HG02870 (cell line): ENCODE data around the gene GALNT2.

ENCODE experiments used
- ATAC-seq: cut with Tn5 transposase; IDR thresholded peaks from one replicate; pipeline ENCODE4 v1.9.1; 2021; ENCODE audit warnings: mild to moderate bottlenecking, moderate library complexity; ENCODE audit not compliant: unreplicated experiment

The GALNT2 gene

GRCh38 chr1:230226007-230226800 is 159.2 kb downstream of the GALNT2 start:
- no peak for ATAC-seq

- no peak for ATAC-seq
These were observed 159.8 kb downstream of the GALNT2 start for GRCh38 chr1:230226814-230227213.

- no peak for ATAC-seq
These were observed 161.3 kb downstream of the GALNT2 start for GRCh38 chr1:230228236-230228897.

- no peak for ATAC-seq
These were observed 163.2 kb downstream of the GALNT2 start for GRCh38 chr1:230230273-230230672.

GRCh38 chr1:230230948-230231773 is 164.1 kb downstream of the GALNT2 start:
- no peak for ATAC-seq

GRCh38 chr1:230231774-230232145 is 164.7 kb downstream of the GALNT2 start:
- no peak for ATAC-seq

GRCh38 chr1:230232371-230232771 is 165.3 kb downstream of the GALNT2 start:
- no peak for ATAC-seq

- no peak for ATAC-seq
These were observed 166.7 kb downstream of the GALNT2 start for GRCh38 chr1:230233786-230234185.

GRCh38 chr1:230235876-230236275 is 168.8 kb downstream of the GALNT2 start:
- no peak for ATAC-seq

- ATAC-seq: no peak
These were observed 169.4 kb downstream of the GALNT2 start for GRCh38 chr1:230236301-230237008.

GRCh38 chr1:230237009-230237370 is 170.0 kb downstream of the GALNT2 start:
- no peak for ATAC-seq

GRCh38 chr1:230237805-230238204 is 170.8 kb downstream of the GALNT2 start:
- ATAC-seq: no peak

GRCh38 chr1:230240446-230241086 is 173.5 kb downstream of the GALNT2 start:
- ATAC-seq: no peak

GRCh38 chr1:230242326-230242725 is 175.3 kb downstream of the GALNT2 start:
- no peak for ATAC-seq

- ATAC-seq: no peak
These were observed 176.1 kb downstream of the GALNT2 start for GRCh38 chr1:230243146-230243545.

- no peak for ATAC-seq
These were observed 176.7 kb downstream of the GALNT2 start for GRCh38 chr1:230243583-230244353.

- ATAC-seq: no peak
These were observed 179.5 kb downstream of the GALNT2 start for GRCh38 chr1:230246551-230246950.

- ATAC-seq: no peak
These were observed 181.2 kb downstream of the GALNT2 start for GRCh38 chr1:230248016-230248888.

GRCh38 chr1:230248889-230249270 is 181.8 kb downstream of the GALNT2 start:
- no peak for ATAC-seq
